ENCODE data around the gene RRP1. TPM values are rescaled to one million over a fixed set of nuclear protein-coding genes. Genes with fewer than 3 reads are reported as not detected.

RRP1 gene
- 15.4 and 16.8 TPM in 2 replicates for polyA plus RNA-seq (2011; rRNA removed)
- 21.1 and 22.1 TPM in 2 replicates for polyA plus RNA-seq (2012; cell fraction: cytosol; rRNA removed)
- polyA plus RNA-seq (2012; cell fraction: nucleus; rRNA removed): 36.0 and 38.9 TPM in 2 replicates
- 26.3 to 29.5 TPM (median 28.2 TPM) in 3 replicates for polyA plus RNA-seq (2017; fragmentation: RNase III; extraction: RNeasy Plus Mini Kit Qiagen cat#74134 plus additional on column Dnase treatment)
- 14.5 and 16.5 TPM in 2 replicates for polyA minus RNA-seq (2011; rRNA and poly(A)+ RNA removed)

DNA sequence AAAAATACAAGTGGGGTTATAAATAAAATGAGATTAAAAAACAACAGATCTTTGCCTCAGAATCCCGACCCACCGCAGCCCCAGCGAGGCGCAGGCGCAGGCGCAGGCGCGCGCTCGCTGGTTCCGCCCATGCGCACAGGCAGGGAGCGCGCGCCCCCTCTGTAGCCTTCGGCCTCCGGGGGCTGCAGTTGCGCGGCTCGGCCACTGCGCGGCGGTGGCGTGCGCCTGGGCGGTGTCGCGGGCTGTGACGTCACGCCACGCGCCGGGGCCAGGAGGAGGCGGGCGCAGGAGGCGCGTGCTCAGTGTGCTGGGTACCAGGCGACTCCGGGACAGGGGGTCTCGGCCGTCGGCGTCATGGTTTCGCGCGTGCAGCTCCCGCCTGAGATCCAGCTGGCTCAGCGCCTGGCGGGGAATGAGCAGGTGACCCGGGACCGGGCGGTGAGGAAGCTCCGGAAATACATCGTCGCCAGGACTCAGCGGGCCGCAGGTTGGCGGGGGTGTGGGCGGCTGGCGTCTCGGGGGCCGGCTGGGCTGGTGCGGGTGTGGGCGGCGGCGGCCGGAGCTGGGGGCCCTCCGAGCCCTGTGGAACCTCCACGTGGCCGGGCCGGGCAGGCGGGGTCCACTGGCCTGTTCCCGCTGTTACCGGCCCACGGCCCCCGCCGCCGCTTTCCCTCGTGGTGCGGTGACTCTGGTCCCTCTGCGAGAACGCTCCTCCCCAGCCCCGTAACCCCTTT lies at the start of gene RRP1:
Gene RRP1 (plus strand): TSS at position 302 of the 734 bp plus-strand sequence. CDS start 53 bp downstream, at position 355.
- no peaks in the 10 kb centered on the region for H3K9me3 ChIP-seq
- H3K4me1 ChIP-seq: peaks cover 8% of the 10 kb centered on the region; the same call in 1 of the 3 replicates
- ATAC-seq: peak; percentile 89 to 92
- FAIRE-seq: no peak
- H3K27ac ChIP-seq: peak within 1 kb of the TSS; percentile 76 to 99
- WGBS (ENCODE audit: missing lambda C conversion rate): 0% methylated on average over 19 of the region's 83 CpGs
- ChIA-PET POLR2A (interaction anchor here (0.8 to 0.9 kb wide), 2 partner anchors 61 to 89 kb away, joined by 3 read pairs; no protein-coding TSS in a partner anchor), CTCF (interaction anchor here (0.6 to 2.7 kb wide), 14 partner anchors 9 to 797 kb away, joined by 3 to 12 read pairs (median 4); no protein-coding TSS in a partner anchor)
- H3K4me3 ChIP-seq: peak within 1 kb of the TSS; percentile 91
- peak; percentile 73 to 82 for DNase-seq (ENCODE audit: low read depth in 1 of 2, low spot score in 1 of 2)
- H3K4me2 ChIP-seq: peak within 1 kb of the TSS; percentile 82
- TF ChIP-seq EP300 (IDR thresholded peaks at IDR 0.05) (no peak), MYC (IDR thresholded peaks at IDR 0.05; ENCODE audit: borderline replicate concordance, low read length) (peak; percentile 88), RCOR1 (IDR thresholded peaks at IDR 0.05; ENCODE audit: low read depth, low read length) (no peak), KDM1A (IDR thresholded peaks at IDR 0.05; ENCODE audit: low read depth) (no peak), NFE2L2 (conservative IDR thresholded peaks at IDR 0.05; ENCODE audit: low read length) (no peak), CBX2 (IDR thresholded peaks at IDR 0.05; ENCODE audit: borderline replicate concordance, low read depth) (no peak), RAD21 (conservative IDR thresholded peaks at IDR 0.05 in 1 of 2, IDR thresholded peaks at IDR 0.05 in 1 of 2) (peak; percentile 13 to 47; a peak in 4 of 5 replicates), POLR2AphosphoS2 (conservative IDR thresholded peaks at IDR 0.05; ENCODE audit: low read length) (no peak), TFCP2L1 (CRISPR knock-in tag; IDR thresholded peaks at IDR 0.05) (no peak), NR3C1 (IDR thresholded peaks at IDR 0.05) (no peak), ESRRA (IDR thresholded peaks at IDR 0.05; ENCODE audit: borderline replicate concordance, low read length) (no peak), HOXB13 (CRISPR knock-in tag; IDR thresholded peaks at IDR 0.05; ENCODE audit: low read depth) (no peak), CBX8 (IDR thresholded peaks at IDR 0.05) (no peak), HOXA7 (CRISPR knock-in tag; IDR thresholded peaks at IDR 0.05) (no peak), JUN (IDR thresholded peaks at IDR 0.05) (peak; percentile 59 to 65; a peak in 4 of 5 replicates), POLR2A (IDR thresholded peaks at IDR 0.05; ENCODE audit: low read length) (peak; percentile 68; the same call in 1 of the 2 replicates), RNF2 (IDR thresholded peaks at IDR 0.05; ENCODE audit: borderline replicate concordance, low read depth) (no peak), ZSCAN20 (CRISPR knock-in tag; IDR thresholded peaks at IDR 0.05) (no peak), CEBPB (IDR thresholded peaks at IDR 0.05) (no peak), ZFP36 (IDR thresholded peaks at IDR 0.05; ENCODE audit: borderline replicate concordance, partially characterized antibody) (no peak), EHMT2 (IDR thresholded peaks at IDR 0.05; ENCODE audit: low read depth) (no peak), TP53 (CRISPR knock-in tag; IDR thresholded peaks at IDR 0.05) (no peak), EHF (CRISPR knock-in tag; IDR thresholded peaks at IDR 0.05) (no peak), MAZ (IDR thresholded peaks at IDR 0.05; ENCODE audit: borderline replicate concordance, low read depth, low read length) (no peak), GATA3 (IDR thresholded peaks at IDR 0.05; ENCODE audit: borderline replicate concordance) (no peak), FOSB (CRISPR knock-in tag; IDR thresholded peaks at IDR 0.05) (no peak), E2F6 (IDR thresholded peaks at IDR 0.05; ENCODE audit: borderline replicate concordance, low read depth) (no peak), NPAS2 (CRISPR knock-in tag; IDR thresholded peaks at IDR 0.05; ENCODE audit: borderline replicate concordance) (no peak), RARB (CRISPR knock-in tag; IDR thresholded peaks at IDR 0.05) (no peak), RFX5 (IDR thresholded peaks at IDR 0.05) (no peak), BHLHE40 (IDR thresholded peaks at IDR 0.05; ENCODE audit: low read depth, low read length) (no peak), HDAC2 (IDR thresholded peaks at IDR 0.05) (no peak), FOSL2 (IDR thresholded peaks at IDR 0.05) (no peak), FOSL2 (CRISPR knock-in tag; IDR thresholded peaks at IDR 0.05) (no peak), ZC3H11A (IDR thresholded peaks at IDR 0.05) (no peak)
- TF ChIP-seq, protein P1, sequence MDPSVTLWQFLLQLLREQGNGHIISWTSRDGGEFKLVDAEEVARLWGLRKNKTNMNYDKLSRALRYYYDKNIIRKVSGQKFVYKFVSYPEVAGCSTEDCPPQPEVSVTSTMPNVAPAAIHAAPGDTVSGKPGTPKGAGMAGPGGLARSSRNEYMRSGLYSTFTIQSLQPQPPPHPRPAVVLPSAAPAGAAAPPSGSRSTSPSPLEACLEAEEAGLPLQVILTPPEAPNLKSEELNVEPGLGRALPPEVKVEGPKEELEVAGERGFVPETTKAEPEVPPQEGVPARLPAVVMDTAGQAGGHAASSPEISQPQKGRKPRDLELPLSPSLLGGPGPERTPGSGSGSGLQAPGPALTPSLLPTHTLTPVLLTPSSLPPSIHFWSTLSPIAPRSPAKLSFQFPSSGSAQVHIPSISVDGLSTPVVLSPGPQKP (IDR thresholded peaks at IDR 0.05; ENCODE audit: low read depth, low read length): no peak
- TF ChIP-seq, protein P2, sequence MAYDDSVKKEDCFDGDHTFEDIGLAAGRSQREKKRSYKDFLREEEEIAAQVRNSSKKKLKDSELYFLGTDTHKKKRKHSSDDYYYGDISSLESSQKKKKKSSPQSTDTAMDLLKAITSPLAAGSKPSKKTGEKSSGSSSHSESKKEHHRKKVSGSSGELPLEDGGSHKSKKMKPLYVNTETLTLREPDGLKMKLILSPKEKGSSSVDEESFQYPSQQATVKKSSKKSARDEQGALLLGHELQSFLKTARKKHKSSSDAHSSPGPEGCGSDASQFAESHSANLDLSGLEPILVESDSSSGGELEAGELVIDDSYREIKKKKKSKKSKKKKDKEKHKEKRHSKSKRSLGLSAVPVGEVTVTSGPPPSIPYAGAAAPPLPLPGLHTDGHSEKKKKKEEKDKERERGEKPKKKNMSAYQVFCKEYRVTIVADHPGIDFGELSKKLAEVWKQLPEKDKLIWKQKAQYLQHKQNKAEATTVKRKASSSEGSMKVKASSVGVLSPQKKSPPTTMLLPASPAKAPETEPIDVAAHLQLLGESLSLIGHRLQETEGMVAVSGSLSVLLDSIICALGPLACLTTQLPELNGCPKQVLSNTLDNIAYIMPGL (CRISPR knock-in tag; IDR thresholded peaks at IDR 0.05; ENCODE audit: borderline replicate concordance): no peak
- TF ChIP-seq, protein P3, sequence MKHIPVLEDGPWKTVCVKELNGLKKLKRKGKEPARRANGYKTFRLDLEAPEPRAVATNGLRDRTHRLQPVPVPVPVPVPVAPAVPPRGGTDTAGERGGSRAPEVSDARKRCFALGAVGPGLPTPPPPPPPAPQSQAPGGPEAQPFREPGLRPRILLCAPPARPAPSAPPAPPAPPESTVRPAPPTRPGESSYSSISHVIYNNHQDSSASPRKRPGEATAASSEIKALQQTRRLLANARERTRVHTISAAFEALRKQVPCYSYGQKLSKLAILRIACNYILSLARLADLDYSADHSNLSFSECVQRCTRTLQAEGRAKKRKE (CRISPR knock-in tag; IDR thresholded peaks at IDR 0.05; ENCODE audit: low read depth): no peak
- TF ChIP-seq, protein P4, sequence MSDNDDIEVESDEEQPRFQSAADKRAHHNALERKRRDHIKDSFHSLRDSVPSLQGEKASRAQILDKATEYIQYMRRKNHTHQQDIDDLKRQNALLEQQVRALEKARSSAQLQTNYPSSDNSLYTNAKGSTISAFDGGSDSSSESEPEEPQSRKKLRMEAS (IDR thresholded peaks at IDR 0.05): peak; percentile 91
